Measurements from ENCODE around the gene TNRC6C. TPM values are rescaled to one million over a fixed set of nuclear protein-coding genes. Genes with fewer than 3 reads are reported as not detected.

The TNRC6C gene
- total and polyA plus RNA-seq, 2 experiments from 2014 or later = 10.1 to 16.6 TPM

- Mint-ChIP-seq H3K27ac (no peak overlapping the region), H3K27me3 (ENCODE audit: insufficient read depth, low read depth, poor library complexity) (peaks cover 5% of the 10 kb centered on the region), H3K9me3 (no peaks in the 10 kb centered on the region), H3K4me3 (no peak overlapping the region), H3K4me1 (peaks cover 12% of the 10 kb centered on the region), H3K36me3 (ENCODE audit: low read depth) (no peaks in the 10 kb centered on the region; the same call in 2 of the 3 replicates)
- no peaks in the 10 kb centered on the region for H3K27me3 ChIP-seq (ENCODE audit: insufficient read depth)
- no peaks in the 10 kb centered on the region for H3F3A ChIP-seq (replicated peaks; ENCODE audit: low read depth)
- no peaks in the 10 kb centered on the region for H4K20me1 ChIP-seq (replicated peaks; ENCODE audit: insufficient read depth)
- DNase-seq (ENCODE audit: low spot score) (no peak), ATAC-seq (no peak)
- H3K4me3 ChIP-seq = no peak overlapping the region
- no peaks in the 10 kb centered on the region for H3K79me2 ChIP-seq (replicated peaks; ENCODE audit: insufficient read depth)
- H3K9me2 ChIP-seq (ENCODE audit: insufficient read depth) = no peaks in the 10 kb centered on the region
- H3K36me3 ChIP-seq (ENCODE audit: insufficient read depth) = no peaks in the 10 kb centered on the region
- no peak overlapping the region for H3K4me2 ChIP-seq
- TF ChIP-seq ZNF462 (CRISPR knock-in tag; IDR thresholded peaks at IDR 0.05) (no peak), REST (IDR thresholded peaks at IDR 0.05; ENCODE audit: unreplicated experiment) (no peak), ZNF114 (CRISPR knock-in tag; IDR thresholded peaks at IDR 0.05) (no peak), EZH2phosphoT487 (IDR thresholded peaks at IDR 0.05; ENCODE audit: unreplicated experiment) (no peak), JUNB (IDR thresholded peaks at IDR 0.05; ENCODE audit: unreplicated experiment) (no peak), CTCF (conservative IDR thresholded peaks at IDR 0.05; ENCODE audit: low read depth in 2 of 2) (no peak), STAT1 (IDR thresholded peaks at IDR 0.05; ENCODE audit: unreplicated experiment) (no peak), POLR2AphosphoS5 (IDR thresholded peaks at IDR 0.05; ENCODE audit: low read depth) (no peak), NANOG (IDR thresholded peaks at IDR 0.05; ENCODE audit: borderline replicate concordance) (no peak), CREB1 (CRISPR knock-in tag; IDR thresholded peaks at IDR 0.05; ENCODE audit: low read depth) (no peak), ETS1 (IDR thresholded peaks at IDR 0.05) (no peak), ZNF331 (CRISPR knock-in tag; IDR thresholded peaks at IDR 0.05; ENCODE audit: low read depth) (no peak)
- H3K4me1 ChIP-seq (ENCODE audit: insufficient read depth) = no peaks in the 10 kb centered on the region
- no peak overlapping the region for H2AFZ ChIP-seq
- no peak overlapping the region for H3K27ac ChIP-seq (ENCODE audit: low read depth)
Observed at GRCh38 chr17:77943971-77944370, 14.5 kb upstream of the TNRC6C start.

Measured in GM23338 (cell line).